Measurements from ENCODE around the gene GNG14. TPM values are rescaled to one million over a fixed set of nuclear protein-coding genes. Genes with fewer than 3 reads are reported as not detected.

GNG14 gene
- total and polyA plus RNA-seq, 2 of the 13 experiments (the other 11 are each of a cell fraction or from before 2014, with no cell fraction given), result not detected

DNA sequence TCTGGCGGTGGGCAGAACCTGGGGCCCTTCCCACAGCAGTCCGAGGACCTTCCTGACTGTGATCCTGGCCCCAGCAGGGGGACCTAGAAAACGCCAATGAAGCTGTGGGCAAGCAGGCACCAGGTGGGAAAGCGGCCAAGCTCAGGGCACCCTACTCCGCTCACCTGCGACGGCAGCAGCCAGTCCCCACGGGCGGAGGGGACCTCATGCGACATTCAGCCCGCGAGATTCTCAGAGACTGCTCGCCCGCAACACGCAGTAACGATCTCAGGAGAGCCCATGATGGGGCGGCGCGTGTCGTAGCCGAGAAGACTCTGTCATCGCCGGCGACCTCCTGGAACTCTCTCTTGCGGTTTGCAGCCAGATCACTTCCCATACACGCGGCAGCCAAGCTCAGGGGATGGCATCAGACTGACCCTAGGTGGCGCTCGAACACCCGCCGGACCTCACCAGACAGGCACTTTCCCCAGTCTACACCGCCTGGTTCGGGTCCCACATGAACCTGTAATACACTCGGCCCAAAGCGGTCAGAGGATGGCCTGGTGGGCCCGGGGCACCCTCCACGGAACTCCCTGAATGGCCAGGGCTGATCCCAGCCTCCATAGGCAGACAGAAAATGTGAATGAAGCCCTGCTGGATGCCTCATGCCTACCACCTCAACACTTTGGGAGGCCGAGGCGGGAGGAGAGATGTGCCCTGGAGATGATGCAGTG is 47.7 kb upstream of the GNG14 start (continued):
- TF ChIP-seq, protein P1, sequence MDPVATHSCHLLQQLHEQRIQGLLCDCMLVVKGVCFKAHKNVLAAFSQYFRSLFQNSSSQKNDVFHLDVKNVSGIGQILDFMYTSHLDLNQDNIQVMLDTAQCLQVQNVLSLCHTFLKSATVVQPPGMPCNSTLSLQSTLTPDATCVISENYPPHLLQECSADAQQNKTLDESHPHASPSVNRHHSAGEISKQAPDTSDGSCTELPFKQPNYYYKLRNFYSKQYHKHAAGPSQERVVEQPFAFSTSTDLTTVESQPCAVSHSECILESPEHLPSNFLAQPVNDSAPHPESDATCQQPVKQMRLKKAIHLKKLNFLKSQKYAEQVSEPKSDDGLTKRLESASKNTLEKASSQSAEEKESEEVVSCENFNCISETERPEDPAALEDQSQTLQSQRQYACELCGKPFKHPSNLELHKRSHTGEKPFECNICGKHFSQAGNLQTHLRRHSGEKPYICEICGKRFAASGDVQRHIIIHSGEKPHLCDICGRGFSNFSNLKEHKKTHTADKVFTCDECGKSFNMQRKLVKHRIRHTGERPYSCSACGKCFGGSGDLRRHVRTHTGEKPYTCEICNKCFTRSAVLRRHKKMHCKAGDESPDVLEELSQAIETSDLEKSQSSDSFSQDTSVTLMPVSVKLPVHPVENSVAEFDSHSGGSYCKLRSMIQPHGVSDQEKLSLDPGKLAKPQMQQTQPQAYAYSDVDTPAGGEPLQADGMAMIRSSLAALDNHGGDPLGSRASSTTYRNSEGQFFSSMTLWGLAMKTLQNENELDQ (CRISPR knock-in tag; IDR thresholded peaks at IDR 0.05; ENCODE audit: borderline replicate concordance), result peak; percentile 72; the same call in 1 of the 2 replicates
- TF ChIP-seq ZNF263 (CRISPR knock-in tag; IDR thresholded peaks at IDR 0.05) (0 out of 2 replicates have a peak, but pooled peaks have one; percentile 26), SOX6 (IDR thresholded peaks at IDR 0.05) (no peak), SOX6 (CRISPR knock-in tag; IDR thresholded peaks at IDR 0.05) (0 out of 2 replicates have a peak, but pooled peaks have one; percentile 17), ZNF761 (CRISPR knock-in tag; conservative IDR thresholded peaks at IDR 0.05) (peak; percentile 59; the same call in 1 of the 2 replicates), ZNF501 (CRISPR knock-in tag; IDR thresholded peaks at IDR 0.05) (0 out of 2 replicates have a peak, but pooled peaks have one; percentile 24), ZMYM3 (CRISPR knock-in tag; IDR thresholded peaks at IDR 0.05) (peak; percentile 56; the same call in 1 of the 2 replicates), MYC (CRISPR knock-in tag; IDR thresholded peaks at IDR 0.05; ENCODE audit: borderline replicate concordance) (peak; percentile 62; the same call in 1 of the 2 replicates), ZNF629 (CRISPR knock-in tag; conservative IDR thresholded peaks at IDR 0.05) (no peak), ZNF7 (CRISPR knock-in tag; IDR thresholded peaks at IDR 0.05) (0 out of 2 replicates have a peak, but pooled peaks have one; percentile 15), HOXA3 (CRISPR knock-in tag; IDR thresholded peaks at IDR 0.05) (peak; percentile 56; the same call in 1 of the 2 replicates), CAMTA2 (CRISPR knock-in tag; IDR thresholded peaks at IDR 0.05; ENCODE audit: borderline replicate concordance) (0 out of 2 replicates have a peak, but pooled peaks have one; percentile 20), GATAD2A (CRISPR knock-in tag; IDR thresholded peaks at IDR 0.05) (peak; percentile 36; the same call in 1 of the 2 replicates), ZNF720 (CRISPR knock-in tag; IDR thresholded peaks at IDR 0.05) (no peak)
- TF ChIP-seq, protein P2, sequence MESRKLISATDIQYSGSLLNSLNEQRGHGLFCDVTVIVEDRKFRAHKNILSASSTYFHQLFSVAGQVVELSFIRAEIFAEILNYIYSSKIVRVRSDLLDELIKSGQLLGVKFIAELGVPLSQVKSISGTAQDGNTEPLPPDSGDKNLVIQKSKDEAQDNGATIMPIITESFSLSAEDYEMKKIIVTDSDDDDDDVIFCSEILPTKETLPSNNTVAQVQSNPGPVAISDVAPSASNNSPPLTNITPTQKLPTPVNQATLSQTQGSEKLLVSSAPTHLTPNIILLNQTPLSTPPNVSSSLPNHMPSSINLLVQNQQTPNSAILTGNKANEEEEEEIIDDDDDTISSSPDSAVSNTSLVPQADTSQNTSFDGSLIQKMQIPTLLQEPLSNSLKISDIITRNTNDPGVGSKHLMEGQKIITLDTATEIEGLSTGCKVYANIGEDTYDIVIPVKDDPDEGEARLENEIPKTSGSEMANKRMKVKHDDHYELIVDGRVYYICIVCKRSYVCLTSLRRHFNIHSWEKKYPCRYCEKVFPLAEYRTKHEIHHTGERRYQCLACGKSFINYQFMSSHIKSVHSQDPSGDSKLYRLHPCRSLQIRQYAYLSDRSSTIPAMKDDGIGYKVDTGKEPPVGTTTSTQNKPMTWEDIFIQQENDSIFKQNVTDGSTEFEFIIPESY (CRISPR knock-in tag; IDR thresholded peaks at IDR 0.05), result peak; percentile 95
- TF ChIP-seq, protein P3, sequence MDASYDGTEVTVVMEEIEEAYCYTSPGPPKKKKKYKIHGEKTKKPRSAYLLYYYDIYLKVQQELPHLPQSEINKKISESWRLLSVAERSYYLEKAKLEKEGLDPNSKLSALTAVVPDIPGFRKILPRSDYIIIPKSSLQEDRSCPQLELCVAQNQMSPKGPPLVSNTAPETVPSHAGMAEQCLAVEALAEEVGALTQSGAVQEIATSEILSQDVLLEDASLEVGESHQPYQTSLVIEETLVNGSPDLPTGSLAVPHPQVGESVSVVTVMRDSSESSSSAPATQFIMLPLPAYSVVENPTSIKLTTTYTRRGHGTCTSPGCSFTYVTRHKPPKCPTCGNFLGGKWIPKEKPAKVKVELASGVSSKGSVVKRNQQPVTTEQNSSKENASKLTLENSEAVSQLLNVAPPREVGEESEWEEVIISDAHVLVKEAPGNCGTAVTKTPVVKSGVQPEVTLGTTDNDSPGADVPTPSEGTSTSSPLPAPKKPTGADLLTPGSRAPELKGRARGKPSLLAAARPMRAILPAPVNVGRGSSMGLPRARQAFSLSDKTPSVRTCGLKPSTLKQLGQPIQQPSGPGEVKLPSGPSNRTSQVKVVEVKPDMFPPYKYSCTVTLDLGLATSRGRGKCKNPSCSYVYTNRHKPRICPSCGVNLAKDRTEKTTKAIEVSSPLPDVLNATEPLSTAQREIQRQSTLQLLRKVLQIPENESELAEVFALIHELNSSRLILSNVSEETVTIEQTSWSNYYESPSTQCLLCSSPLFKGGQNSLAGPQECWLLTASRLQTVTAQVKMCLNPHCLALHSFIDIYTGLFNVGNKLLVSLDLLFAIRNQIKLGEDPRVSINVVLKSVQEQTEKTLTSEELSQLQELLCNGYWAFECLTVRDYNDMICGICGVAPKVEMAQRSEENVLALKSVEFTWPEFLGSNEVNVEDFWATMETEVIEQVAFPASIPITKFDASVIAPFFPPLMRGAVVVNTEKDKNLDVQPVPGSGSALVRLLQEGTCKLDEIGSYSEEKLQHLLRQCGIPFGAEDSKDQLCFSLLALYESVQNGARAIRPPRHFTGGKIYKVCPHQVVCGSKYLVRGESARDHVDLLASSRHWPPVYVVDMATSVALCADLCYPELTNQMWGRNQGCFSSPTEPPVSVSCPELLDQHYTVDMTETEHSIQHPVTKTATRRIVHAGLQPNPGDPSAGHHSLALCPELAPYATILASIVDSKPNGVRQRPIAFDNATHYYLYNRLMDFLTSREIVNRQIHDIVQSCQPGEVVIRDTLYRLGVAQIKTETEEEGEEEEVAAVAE (CRISPR knock-in tag; IDR thresholded peaks at IDR 0.05; ENCODE audit: borderline replicate concordance), result peak; percentile 35; the same call in 1 of the 2 replicates
- TF ChIP-seq, protein P4, sequence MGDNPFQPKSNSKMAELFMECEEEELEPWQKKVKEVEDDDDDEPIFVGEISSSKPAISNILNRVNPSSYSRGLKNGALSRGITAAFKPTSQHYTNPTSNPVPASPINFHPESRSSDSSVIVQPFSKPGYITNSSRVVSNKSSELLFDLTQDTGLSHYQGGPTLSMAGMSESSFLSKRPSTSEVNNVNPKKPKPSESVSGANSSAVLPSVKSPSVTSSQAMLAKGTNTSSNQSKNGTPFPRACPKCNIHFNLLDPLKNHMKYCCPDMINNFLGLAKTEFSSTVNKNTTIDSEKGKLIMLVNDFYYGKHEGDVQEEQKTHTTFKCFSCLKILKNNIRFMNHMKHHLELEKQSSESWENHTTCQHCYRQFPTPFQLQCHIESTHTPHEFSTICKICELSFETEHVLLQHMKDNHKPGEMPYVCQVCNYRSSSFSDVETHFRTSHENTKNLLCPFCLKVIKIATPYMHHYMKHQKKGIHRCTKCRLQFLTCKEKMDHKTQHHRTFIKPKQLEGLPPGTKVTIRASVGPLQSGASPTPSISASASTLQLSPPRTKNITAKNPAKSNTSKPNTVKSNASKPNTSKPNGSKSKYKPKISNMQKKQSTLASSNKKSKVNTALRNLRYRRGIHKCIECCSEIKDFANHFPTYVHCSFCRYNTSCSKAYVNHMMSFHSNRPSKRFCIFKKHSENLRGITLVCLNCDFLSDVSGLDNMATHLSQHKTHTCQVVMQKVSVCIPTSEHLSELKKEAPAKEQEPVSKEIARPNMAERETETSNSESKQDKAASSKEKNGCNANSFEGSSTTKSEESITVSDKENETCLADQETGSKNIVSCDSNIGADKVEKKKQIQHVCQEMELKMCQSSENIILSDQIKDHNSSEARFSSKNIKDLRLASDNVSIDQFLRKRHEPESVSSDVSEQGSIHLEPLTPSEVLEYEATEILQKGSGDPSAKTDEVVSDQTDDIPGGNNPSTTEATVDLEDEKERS (CRISPR knock-in tag; IDR thresholded peaks at IDR 0.05), result 0 out of 2 replicates have a peak, but pooled peaks have one; percentile 30
